MCF 10A (cell line): Measurements from ENCODE around the gene MACROD1. TPM values are rescaled to one million over a fixed set of nuclear protein-coding genes. Genes with fewer than 3 reads are reported as not detected.

Experiments
- BruUV-seq: library from RNA; stranded (reverse); fragments of 400-500 nt; replicated peaks from 2 replicates; lab custom pipeline; 2021; lab: Mats Ljungman, UMichigan
- CTCF ChIA-PET: fragments of 300-600 bp; sonication (Branson Sonifier 250); formaldehyde crosslinking; extraction: SDS; loops from one replicate; lab custom pipeline; 2021; ENCODE audit warnings: antibody characterized with exemption, inconsistent platforms; lab: Yijun Ruan, JAX
- POLR2A ChIA-PET: fragments of 300-600, 350-650 bp; sonication (Branson Sonifier 250); formaldehyde crosslinking; extraction: SDS; loops from one replicate; lab custom pipeline; 2020; ENCODE audit warnings: antibody characterized with exemption, inconsistent platforms; lab: Yijun Ruan, JAX
- DNase-seq: peaks from one replicate; pipeline ENCODE4 v3.0.0-alpha.2; 2018; ENCODE audit not compliant: unreplicated experiment
- H3K27ac Mint-ChIP-seq: one replicate; pipeline ENCODE4 v1.8.0; 2022; ENCODE audit warnings: mild to moderate bottlenecking, low read depth, mixed read lengths; ENCODE audit not compliant: unreplicated experiment
- H3K27me3 Mint-ChIP-seq: one replicate; pipeline ENCODE4 v1.8.0; 2022; ENCODE audit warnings: mixed read lengths; ENCODE audit not compliant: insufficient read depth, unreplicated experiment
- H3K36me3 Mint-ChIP-seq: one replicate; pipeline ENCODE4 v1.8.0; 2022; ENCODE audit warnings: mild to moderate bottlenecking, moderate library complexity, mixed read lengths; ENCODE audit not compliant: insufficient read depth, unreplicated experiment
- H3K4me1 Mint-ChIP-seq: one replicate; pipeline ENCODE4 v1.8.0; 2022; ENCODE audit warnings: mixed read lengths; ENCODE audit not compliant: insufficient read depth, unreplicated experiment
- H3K4me3 Mint-ChIP-seq: one replicate; pipeline ENCODE4 v1.8.0; 2022; ENCODE audit warnings: mild to moderate bottlenecking, moderate library complexity, mixed read lengths; ENCODE audit not compliant: unreplicated experiment
- H3K9me3 Mint-ChIP-seq: one replicate; pipeline ENCODE4 v1.8.0; 2022; ENCODE audit warnings: mixed read lengths; ENCODE audit not compliant: unreplicated experiment
- CTCF ChIP-seq: fragments of 200-600 bp; IDR thresholded peaks from one replicate; pipeline ENCODE4 v1.8.0; 2022; ENCODE audit warnings: antibody characterized with exemption, mild to moderate bottlenecking; ENCODE audit not compliant: unreplicated experiment
- intact Hi-C: fragments of 100-400 bp; cut with micrococcal nuclease; formaldehyde crosslinking; loops from 2 replicates; pipeline ENCODE4 v1.14.1; 2022
- total RNA-seq: library from RNA; stranded (reverse); gene quantifications from 2 replicates; pipeline ENCODE4 v1.2.3, GENCODE V29; 2022

The MACROD1 gene
- total RNA-seq, 1 experiment from 2014 or later: 15.1 TPM

GRCh38 chr11:64131683-64132190, 34.2 kb downstream of the MACROD1 start:
- Mint-ChIP-seq H3K9me3 (no peaks in the 10 kb centered on the region), H3K27ac (no peak overlapping the region), H3K36me3 (peaks cover 5% of the 10 kb centered on the region), H3K4me3 (no peak overlapping the region), H3K4me1 (no peaks in the 10 kb centered on the region), H3K27me3 (no peaks in the 10 kb centered on the region)
- CTCF ChIA-PET: interaction anchor here (0.7 to 2.4 kb wide), 3 partner anchors 10 to 87 kb away, joined by 3 to 7 read pairs (median 6); no protein-coding TSS in a partner anchor
- DNase-seq: no peak
- intact Hi-C loops: no loop called here
- TF ChIP-seq CTCF: no peak
- POLR2A ChIA-PET: no interaction called here
- no TSS peak for BruUV-seq

GRCh38 chr11:64130618-64131017, 35.3 kb downstream of the MACROD1 start:
- intact Hi-C loops: no loop called here
- no peak for DNase-seq
- Mint-ChIP-seq H3K27ac (no peak overlapping the region), H3K4me1 (no peaks in the 10 kb centered on the region), H3K4me3 (no peak overlapping the region), H3K36me3 (peaks cover 5% of the 10 kb centered on the region), H3K27me3 (no peaks in the 10 kb centered on the region), H3K9me3 (no peaks in the 10 kb centered on the region)
- CTCF ChIA-PET: interaction anchor here (2.4 kb wide), 1 partner anchor 22 kb away, joined by 7 read pairs; no protein-coding TSS in a partner anchor
- POLR2A ChIA-PET: no interaction called here
- TF ChIP-seq CTCF: no peak
- BruUV-seq: no TSS peak

GRCh38 chr11:64129403-64129802, 36.5 kb downstream of the MACROD1 start:
- no peak overlapping the region for H3K4me3 Mint-ChIP-seq
- no peak for TF ChIP-seq CTCF
- intact Hi-C loops: no loop called here
- POLR2A ChIA-PET: no interaction called here
- no peaks in the 10 kb centered on the region for H3K27me3 Mint-ChIP-seq
- no peak for DNase-seq
- no peak overlapping the region for H3K27ac Mint-ChIP-seq
- no TSS peak for BruUV-seq
- peaks cover 5% of the 10 kb centered on the region for H3K36me3 Mint-ChIP-seq
- H3K4me1 Mint-ChIP-seq: no peaks in the 10 kb centered on the region
- CTCF ChIA-PET: interaction anchor here (0.6 kb wide), 1 partner anchor 196 kb away, joined by 3 read pairs; no protein-coding TSS in a partner anchor
- H3K9me3 Mint-ChIP-seq: no peaks in the 10 kb centered on the region

- no TSS peak for BruUV-seq
- TF ChIP-seq CTCF: no peak
- DNase-seq: no peak
- intact Hi-C loops: no loop called here
- H3K27me3 Mint-ChIP-seq: no peaks in the 10 kb centered on the region
- H3K4me3 Mint-ChIP-seq: no peak overlapping the region
- H3K27ac Mint-ChIP-seq: no peak overlapping the region
- H3K36me3 Mint-ChIP-seq: no peaks in the 10 kb centered on the region
- ChIA-PET CTCF (no interaction called here), POLR2A (no interaction called here)
- no peaks in the 10 kb centered on the region for H3K4me1 Mint-ChIP-seq
- no peaks in the 10 kb centered on the region for H3K9me3 Mint-ChIP-seq
Measured at GRCh38 chr11:64128255-64129006, 37.5 kb downstream of the MACROD1 start.
